SK-N-SH (cell line): ENCODE measurements around the gene TPCN2.

Source experiments
- FOXJ3 ChIP-seq: sonication (generic); formaldehyde crosslinking; IDR thresholded peaks from 2 replicates; pipeline ENCODE4 v1.5.1; 2020; ENCODE audit warnings: mild to moderate bottlenecking, missing genetic modification reagents
- GABPA ChIP-seq: IDR thresholded peaks from 2 replicates; pipeline ENCODE4 v1.4.0; 2012; ENCODE audit warnings: low read depth, mild to moderate bottlenecking
- TF ChIP-seq, protein P1 (sequence below): fragments of 200-600 bp; sonication (generic); IDR thresholded peaks from 2 replicates; pipeline ENCODE4 v1.6.1; 2017; ENCODE audit warnings: antibody characterized with exemption, mild to moderate bottlenecking, moderate library complexity
- TF ChIP-seq, protein P2 (sequence below): IDR thresholded peaks from 2 replicates; pipeline ENCODE4 v1.4.0; 2012; ENCODE audit warnings: low read depth

DNA sequence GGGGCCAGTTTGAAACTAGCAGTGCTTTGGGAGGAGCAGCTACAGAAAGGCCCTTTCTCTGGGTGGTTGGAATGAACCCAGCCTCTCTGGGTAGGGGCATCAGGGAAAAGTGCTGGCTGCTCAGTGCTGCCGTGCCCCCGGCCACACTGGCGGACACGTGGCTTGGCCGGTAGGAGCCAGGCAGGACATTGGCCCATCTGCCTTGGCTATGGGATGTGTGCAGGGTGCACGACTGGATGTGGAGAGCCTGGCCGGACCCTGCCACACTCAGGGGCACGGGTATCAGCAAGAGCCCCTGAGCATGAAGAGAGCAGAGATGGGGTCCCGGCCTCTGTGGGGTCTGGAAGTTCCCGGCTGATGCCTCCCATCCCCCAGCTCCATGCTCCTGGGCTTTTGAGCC, 46.6 kb downstream of the TPCN2 start:
- no peak for TF ChIP-seq GABPA
- TF ChIP-seq, protein P1, sequence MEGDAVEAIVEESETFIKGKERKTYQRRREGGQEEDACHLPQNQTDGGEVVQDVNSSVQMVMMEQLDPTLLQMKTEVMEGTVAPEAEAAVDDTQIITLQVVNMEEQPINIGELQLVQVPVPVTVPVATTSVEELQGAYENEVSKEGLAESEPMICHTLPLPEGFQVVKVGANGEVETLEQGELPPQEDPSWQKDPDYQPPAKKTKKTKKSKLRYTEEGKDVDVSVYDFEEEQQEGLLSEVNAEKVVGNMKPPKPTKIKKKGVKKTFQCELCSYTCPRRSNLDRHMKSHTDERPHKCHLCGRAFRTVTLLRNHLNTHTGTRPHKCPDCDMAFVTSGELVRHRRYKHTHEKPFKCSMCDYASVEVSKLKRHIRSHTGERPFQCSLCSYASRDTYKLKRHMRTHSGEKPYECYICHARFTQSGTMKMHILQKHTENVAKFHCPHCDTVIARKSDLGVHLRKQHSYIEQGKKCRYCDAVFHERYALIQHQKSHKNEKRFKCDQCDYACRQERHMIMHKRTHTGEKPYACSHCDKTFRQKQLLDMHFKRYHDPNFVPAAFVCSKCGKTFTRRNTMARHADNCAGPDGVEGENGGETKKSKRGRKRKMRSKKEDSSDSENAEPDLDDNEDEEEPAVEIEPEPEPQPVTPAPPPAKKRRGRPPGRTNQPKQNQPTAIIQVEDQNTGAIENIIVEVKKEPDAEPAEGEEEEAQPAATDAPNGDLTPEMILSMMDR: no peak
- TF ChIP-seq, protein P2, sequence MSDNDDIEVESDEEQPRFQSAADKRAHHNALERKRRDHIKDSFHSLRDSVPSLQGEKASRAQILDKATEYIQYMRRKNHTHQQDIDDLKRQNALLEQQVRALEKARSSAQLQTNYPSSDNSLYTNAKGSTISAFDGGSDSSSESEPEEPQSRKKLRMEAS: no peak
- no peak for TF ChIP-seq FOXJ3 (CRISPR knock-in tag)
